Ishikawa (cell line): Measurements from ENCODE around the gene TRPC4AP.

ENCODE experiments used
- CREB1 ChIP-seq: IDR thresholded peaks from 2 replicates; pipeline ENCODE4 v1.6.1; 2012; ENCODE audit warnings: low read depth
- EP300 ChIP-seq: IDR thresholded peaks from 2 replicates; pipeline ENCODE4 v1.6.1; 2012; ENCODE audit warnings: borderline replicate concordance
- RAD21 ChIP-seq: IDR thresholded peaks from 2 replicates; pipeline ENCODE4 v1.6.1; 2012; ENCODE audit warnings: low read depth

GRCh38 chr20:35055445-35056276 is 36.9 kb downstream of the TRPC4AP start:
- no peak for TF ChIP-seq CREB1
- TF ChIP-seq EP300 = no peak
- no peak for TF ChIP-seq RAD21
